ENCODE results near the gene RIPOR2.

Gene RIPOR2, protein sequence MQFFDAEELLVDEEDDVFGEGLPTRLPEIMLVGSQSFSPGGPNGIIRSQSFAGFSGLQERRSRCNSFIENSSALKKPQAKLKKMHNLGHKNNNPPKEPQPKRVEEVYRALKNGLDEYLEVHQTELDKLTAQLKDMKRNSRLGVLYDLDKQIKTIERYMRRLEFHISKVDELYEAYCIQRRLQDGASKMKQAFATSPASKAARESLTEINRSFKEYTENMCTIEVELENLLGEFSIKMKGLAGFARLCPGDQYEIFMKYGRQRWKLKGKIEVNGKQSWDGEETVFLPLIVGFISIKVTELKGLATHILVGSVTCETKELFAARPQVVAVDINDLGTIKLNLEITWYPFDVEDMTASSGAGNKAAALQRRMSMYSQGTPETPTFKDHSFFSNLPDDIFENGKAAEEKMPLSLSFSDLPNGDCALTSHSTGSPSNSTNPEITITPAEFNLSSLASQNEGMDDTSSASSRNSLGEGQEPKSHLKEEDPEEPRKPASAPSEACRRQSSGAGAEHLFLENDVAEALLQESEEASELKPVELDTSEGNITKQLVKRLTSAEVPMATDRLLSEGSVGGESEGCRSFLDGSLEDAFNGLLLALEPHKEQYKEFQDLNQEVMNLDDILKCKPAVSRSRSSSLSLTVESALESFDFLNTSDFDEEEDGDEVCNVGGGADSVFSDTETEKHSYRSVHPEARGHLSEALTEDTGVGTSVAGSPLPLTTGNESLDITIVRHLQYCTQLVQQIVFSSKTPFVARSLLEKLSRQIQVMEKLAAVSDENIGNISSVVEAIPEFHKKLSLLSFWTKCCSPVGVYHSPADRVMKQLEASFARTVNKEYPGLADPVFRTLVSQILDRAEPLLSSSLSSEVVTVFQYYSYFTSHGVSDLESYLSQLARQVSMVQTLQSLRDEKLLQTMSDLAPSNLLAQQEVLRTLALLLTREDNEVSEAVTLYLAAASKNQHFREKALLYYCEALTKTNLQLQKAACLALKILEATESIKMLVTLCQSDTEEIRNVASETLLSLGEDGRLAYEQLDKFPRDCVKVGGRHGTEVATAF

GRCh38 chr6:24935366-24936152 is at the start of gene RIPOR2:
TSS of gene RIPOR2 (minus strand) at chr6:24935960. CDS start at chr6:24935898, 62 bp downstream.
- DNase-seq = no peak

DNA sequence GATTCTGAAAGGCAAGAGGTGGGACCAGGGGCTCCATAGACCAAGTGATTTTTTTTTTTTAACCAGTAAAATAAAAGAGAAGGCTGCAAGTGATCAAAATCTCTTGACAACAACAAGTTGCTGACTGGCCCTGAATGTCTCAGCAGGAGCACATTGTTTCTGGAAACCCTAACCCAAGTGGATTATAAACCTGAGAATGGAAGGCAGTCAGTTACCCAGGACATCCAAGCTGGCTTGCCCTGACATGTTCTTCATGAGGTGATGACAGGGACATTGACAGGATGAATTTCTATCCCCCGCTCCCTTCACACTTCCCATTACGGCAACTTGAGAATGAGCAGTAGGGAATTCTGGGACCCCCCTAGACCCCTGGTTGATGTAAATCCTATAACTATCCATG is 49.6 kb upstream of the RIPOR2 start:
- DNase-seq = no peak

GRCh38 chr6:24982231-24982630 is 46.5 kb upstream of the RIPOR2 start:
- DNase-seq = no peak

DNA sequence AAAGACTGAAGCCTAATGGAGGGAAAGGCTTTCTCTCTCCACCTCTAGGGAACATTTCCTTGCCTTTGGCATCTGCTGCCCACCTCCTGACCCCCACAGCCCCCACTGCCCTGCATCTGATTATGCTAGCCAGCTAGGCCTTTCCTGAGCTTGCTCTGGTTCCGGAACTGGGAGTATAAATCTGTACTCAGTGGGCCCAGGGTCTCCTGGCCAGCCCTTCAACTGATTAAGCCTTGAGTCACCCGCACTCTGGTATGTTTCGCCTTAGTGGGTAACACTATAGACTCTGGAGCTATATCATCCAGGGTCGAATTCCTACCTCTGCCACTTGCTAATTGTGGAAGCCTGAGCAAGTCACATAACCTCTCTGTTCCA is 45.6 kb upstream of the RIPOR2 start:
- no peak for DNase-seq

- no peak for DNase-seq
These were observed 45.0 kb upstream of the RIPOR2 start for GRCh38 chr6:24980507-24981385.

DNA sequence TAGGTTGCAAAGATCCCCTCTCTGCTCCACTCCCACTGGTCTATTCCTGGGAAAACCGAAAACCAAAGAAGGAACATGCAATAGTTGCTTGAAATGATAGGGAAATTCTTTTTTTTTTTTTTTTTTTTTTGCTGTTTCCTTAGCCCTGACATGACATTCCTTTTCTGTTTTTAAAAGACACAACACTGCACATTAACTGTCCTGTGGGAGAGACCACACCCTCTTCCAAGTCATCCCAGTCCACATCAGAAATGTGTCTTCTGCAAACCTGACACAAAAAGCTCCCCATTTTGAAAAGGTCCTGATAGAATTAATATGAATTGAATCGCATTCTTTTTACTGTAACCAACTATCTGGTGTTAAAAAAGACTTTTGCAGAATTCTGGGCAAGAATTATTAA is 43.4 kb upstream of the RIPOR2 start:
- DNase-seq = no peak

DNA sequence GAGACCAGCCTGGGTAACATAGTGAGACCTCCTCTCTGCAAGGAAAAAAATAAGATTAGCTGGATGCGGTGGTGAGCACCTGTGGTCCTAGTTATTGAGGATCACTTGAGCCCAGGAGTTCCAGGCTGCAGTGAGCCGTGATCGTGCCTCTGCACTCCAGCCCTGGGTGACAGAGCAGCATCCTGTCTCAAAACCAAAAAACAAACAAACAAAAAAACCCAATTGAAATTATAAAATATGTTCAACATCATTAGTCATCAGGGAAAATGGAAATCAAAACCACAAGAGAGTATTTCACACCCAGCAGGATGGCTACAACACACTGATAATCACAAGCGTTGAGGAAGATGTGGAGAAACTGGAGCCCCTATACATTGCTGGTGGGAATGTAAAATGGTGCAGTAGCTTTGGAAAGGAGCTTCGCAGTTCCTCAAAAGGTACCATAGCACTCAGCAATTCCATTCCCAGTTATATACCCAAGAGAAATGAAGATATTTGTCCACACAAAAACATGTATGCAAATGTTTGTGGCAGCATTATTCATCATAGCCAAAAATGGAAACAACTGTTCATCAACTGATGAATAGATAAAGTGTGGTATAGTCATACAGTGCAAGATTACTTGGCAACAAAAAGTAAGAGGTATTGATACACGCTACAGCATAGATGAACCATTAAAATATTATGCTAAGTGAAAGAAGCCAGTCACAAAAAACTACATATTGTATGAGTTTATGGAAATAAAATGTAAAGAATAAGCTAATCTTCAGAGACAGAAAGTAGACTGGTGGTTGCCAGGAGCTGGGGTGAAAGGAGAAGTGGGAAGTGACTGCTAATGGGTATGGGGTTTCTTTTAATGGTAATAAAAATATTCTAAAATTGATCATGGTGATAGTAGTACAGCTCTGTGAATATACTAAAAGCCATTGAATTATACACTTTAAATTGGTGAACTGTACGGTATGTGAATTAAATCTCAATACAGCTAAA is 38.7 kb upstream of the RIPOR2 start:
- no peak for DNase-seq

GRCh38 chr6:24972311-24972958 is 36.7 kb upstream of the RIPOR2 start:
- no peak for DNase-seq

DNA sequence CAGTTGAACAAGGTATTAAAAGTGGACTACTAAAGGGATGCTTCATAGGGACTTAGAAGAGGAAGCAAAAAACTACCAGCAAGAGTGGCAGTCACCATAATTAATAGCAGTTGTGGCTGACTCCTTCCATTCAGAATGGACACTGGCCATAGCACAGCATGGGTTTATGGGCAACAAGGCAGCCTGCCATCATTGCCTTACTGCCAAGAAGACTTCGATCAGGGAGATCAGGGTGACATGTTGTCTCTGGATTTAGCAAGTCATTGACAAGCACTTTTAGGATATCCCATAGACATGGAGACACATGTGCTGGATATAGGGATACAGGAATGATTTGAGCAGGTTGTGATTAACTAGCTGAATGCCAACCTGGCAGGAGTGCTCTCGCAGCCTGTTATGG is 35.3 kb upstream of the RIPOR2 start:
- no peak for DNase-seq

DNA sequence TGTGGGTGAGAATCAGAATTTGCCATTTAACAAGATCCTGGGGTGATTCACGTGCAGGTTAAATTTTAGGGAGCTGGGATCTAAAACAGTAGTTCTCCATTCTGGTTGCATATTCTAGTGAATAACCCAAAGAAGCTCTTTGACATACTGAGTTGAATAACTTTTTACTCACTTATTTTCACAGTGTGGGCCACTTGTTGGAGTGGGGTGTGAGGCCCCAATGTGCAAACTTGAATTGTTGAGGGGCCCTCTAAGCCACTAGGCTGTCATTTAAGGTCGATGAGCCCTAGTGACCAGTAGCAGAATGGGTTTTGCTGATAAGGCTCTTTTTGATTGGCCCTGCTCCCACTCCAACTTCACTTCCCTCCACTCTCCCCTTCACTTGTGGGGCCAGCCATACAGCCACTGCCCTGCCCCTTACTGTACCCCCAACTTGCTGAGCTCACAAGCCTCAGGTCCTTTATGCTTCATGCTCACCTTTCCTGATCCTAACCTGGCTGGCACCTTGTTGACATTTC is 33.6 kb upstream of the RIPOR2 start:
- DNase-seq = no peak

DNA sequence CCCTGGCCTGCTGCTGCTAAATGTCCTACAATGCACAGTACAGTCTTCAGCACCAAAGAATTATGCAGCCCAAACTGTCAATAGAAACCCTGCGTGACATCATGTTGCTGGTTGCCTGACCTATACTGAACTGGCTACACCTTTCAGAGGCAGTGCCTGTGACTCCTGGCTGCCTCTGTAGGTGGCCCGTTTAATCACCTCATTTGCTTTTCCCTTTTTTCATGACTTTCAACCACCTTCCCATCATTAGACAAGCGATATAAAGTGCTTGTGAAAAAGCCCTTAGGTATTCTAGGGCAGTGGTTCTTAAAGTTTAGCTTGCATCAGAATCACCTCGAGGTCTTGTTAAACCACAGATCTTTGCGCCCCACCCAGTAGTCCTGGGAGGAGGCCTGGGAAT is 33.0 kb upstream of the RIPOR2 start:
- no peak for DNase-seq

DNA sequence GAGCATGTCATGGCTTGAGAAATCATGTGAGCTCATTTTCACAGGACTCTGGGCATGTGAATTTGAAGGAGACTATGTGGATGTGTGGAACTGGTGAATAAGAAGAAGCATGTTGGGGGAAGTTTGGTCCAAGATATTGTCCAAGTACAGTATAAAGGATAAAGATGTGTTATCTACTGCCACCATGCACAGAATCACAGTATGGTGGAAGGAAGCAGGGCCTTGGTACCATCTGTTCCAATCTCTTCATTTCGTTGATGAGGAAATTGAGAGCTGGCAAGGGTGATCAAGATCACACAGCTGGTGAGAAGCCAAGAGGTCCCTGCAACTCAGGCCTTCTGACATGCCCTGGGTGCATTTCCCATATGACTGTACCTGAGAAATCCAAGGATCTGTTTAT is 31.5 kb upstream of the RIPOR2 start:
- no peak for DNase-seq

GRCh38 chr6:24966381-24966780 is 30.6 kb upstream of the RIPOR2 start:
- DNase-seq = no peak

GRCh38 chr6:24963887-24964570 is 28.3 kb upstream of the RIPOR2 start:
- DNase-seq = no peak

DNA sequence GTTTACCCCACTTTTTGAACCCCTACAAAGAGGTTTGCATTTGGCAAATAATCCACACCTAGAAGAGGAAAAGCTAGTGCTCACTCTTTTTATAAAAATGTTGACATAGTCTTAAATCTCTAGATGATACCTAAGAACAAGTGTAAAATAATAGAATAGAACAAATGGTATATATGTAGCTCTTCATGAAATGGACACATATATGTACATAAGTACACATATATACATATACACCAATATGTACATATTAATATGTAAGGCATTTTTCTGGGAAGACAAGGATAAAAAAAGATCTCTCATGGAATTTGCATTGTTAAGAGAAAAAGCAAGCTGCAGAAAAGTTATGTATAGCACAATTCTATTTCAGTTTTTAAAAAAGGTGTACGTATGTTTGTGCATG is 27.6 kb upstream of the RIPOR2 start:
- no peak for DNase-seq

DNA sequence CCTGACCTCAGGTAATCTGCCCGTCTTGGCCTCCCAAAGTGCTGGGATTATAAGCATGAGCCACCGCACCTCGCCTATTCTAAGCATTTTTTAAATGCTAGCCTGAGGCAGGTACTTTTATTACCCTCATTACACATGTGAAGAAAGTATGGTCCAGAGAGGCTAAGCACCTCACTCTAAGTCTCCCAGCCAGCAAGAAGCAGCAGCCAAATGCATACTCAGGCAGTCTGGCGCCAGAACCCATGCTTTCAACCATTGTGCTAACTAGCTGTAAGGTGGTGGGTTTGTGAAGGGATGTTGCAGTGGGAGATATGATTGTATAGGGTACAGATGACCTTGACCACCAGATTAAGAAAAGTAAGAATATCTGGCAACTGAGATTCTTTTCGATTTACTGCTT is 26.1 kb upstream of the RIPOR2 start:
- no peak for DNase-seq

DNA sequence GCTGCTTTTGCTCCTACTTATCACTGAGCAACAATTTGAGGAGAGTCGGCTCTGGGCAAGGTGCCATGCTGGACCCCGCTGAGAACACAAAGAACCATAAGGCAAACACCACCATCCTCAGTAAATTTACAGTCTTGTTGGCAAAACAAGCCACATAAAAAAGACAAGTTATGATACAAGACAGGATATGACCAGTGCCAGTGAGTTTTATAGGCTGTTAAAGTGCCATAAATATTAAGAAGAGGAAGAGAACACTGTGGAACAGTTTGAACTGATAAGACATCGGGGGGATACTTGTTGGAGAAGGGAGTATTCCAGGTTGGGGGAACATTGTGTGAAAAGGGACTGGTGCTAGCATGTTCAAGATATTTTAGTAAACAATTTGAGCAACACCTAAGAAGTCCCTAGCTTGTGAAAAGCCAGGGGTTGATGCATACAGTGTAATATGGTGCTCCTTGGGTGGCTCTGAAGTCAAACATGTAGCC is 25.3 kb upstream of the RIPOR2 start:
- DNase-seq = no peak

DNA sequence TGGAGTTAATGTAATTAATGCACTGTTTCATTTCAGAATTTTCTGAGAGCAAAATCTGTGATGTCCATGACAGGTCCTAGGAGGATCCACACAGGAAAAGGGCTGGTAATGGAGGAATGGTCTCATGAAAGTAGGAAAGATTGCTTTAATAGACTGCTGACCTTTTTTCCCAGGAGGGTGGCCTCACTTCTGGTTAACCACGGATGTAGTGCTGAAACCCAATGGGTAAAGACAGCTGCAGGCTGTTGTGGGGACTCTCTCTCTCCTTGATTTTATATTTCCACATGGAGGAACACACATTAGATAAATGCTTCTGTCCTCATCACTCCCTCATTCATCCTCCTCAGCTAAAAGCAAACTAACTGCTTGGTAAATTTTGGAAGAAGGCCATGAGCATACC is 23.6 kb upstream of the RIPOR2 start:
- no peak for DNase-seq

- no peak for DNase-seq
These were observed 21.4 kb upstream of the RIPOR2 start for GRCh38 chr6:24957199-24957598.

All from NCI-H1436 treated with DMSO at 0.1 percent for 48 hours (cell line).